Cardiac muscle cell (in vitro differentiated cells and primary cell): ENCODE results near the gene MTHFD2. TPM values are rescaled to one million over a fixed set of nuclear protein-coding genes. Genes with fewer than 3 reads are reported as not detected.
"Not testable (repeated sequence)": the region's sequence is repeated elsewhere in the genome, so short reads cannot be mapped to it uniquely, and the experiment has no call there.

Experiments used
- DNase-seq, 2 donors: peaks; one replicate each; pipeline versions ENCODE4 v3.0.0 to v3.0.0-alpha.2; 2010 to 2017; ENCODE audit warnings: low read depth in 1 of 2, low spot score in 1 of 2
- H3K27ac ChIP-seq: fragments of 200-600 bp; sonication (generic); 2 replicates; pipeline ENCODE4 v1.5.1; 2016
- H3K27me3 ChIP-seq: fragments of 200-600 bp; sonication (generic); 2 replicates; pipeline ENCODE4 v1.6.0; 2016; ENCODE audit warnings: control low read depth
- H3K36me3 ChIP-seq: fragments of 200-600 bp; sonication (generic); 2 replicates; pipeline ENCODE4 v1.5.1; 2016; ENCODE audit warnings: control low read depth
- H3K4me1 ChIP-seq: fragments of 200-600 bp; sonication (generic); 2 replicates; pipeline ENCODE4 v1.8.1; 2017; ENCODE audit warnings: low read depth, mild to moderate bottlenecking, mixed run types
- H3K4me3 ChIP-seq: fragments of 200-600 bp; sonication (generic); 2 replicates; pipeline ENCODE4 v1.5.1; 2016; ENCODE audit warnings: mild to moderate bottlenecking
- H3K9me3 ChIP-seq: fragments of 200-600 bp; sonication (generic); 2 replicates; pipeline ENCODE4 v1.5.1; 2017; ENCODE audit warnings: low read depth, mild to moderate bottlenecking, control low read depth
- polyA plus RNA-seq: library from polyadenylated mRNA; unstranded; fragments of >200 nt; fragmentation: Nextera tagmentation; extraction: Ambion mirVana; gene quantifications from 2 replicates; pipeline ENCODE4 v1.2.1, GENCODE V29; 2016
- total RNA-seq: library from RNA; depleted of rRNA; stranded (reverse); fragments of >200 nt; gene quantifications from 2 replicates; pipeline ENCODE4 v1.2.3, GENCODE V29; 2016
- TF ChIP-seq, protein P1 (sequence below): IDR thresholded peaks from 2 replicates; pipeline ENCODE4 v1.5.1; 2012; ENCODE audit warnings: low read depth, mild to moderate bottlenecking, low read length

The MTHFD2 gene
- total and polyA plus RNA-seq, 2 experiments from 2014 or later = 15.6 to 21.1 TPM

- H3K27me3 ChIP-seq = no peaks in the 10 kb centered on the region
- peaks cover 21% of the 10 kb centered on the region for H3K4me1 ChIP-seq
- H3K4me3 ChIP-seq = no peak overlapping the region
- H3K27ac ChIP-seq = no peak overlapping the region
- no peaks in the 10 kb centered on the region for H3K36me3 ChIP-seq
- TF ChIP-seq, protein P1, sequence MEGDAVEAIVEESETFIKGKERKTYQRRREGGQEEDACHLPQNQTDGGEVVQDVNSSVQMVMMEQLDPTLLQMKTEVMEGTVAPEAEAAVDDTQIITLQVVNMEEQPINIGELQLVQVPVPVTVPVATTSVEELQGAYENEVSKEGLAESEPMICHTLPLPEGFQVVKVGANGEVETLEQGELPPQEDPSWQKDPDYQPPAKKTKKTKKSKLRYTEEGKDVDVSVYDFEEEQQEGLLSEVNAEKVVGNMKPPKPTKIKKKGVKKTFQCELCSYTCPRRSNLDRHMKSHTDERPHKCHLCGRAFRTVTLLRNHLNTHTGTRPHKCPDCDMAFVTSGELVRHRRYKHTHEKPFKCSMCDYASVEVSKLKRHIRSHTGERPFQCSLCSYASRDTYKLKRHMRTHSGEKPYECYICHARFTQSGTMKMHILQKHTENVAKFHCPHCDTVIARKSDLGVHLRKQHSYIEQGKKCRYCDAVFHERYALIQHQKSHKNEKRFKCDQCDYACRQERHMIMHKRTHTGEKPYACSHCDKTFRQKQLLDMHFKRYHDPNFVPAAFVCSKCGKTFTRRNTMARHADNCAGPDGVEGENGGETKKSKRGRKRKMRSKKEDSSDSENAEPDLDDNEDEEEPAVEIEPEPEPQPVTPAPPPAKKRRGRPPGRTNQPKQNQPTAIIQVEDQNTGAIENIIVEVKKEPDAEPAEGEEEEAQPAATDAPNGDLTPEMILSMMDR = no peak
- H3K9me3 ChIP-seq = no peaks in the 10 kb centered on the region
- DNase-seq = no peak
Measured at GRCh38 chr2:74223941-74224770, 25.7 kb downstream of the MTHFD2 start.

GRCh38 chr2:74225698-74226459 lies 27.5 kb downstream of the MTHFD2 start:
- Histone ChIP-seq H3K4me1 (peaks cover 21% of the 10 kb centered on the region), H3K36me3 (no peaks in the 10 kb centered on the region), H3K9me3 (no peaks in the 10 kb centered on the region), H3K27me3 (no peaks in the 10 kb centered on the region), H3K4me3 (no peak overlapping the region), H3K27ac (peak overlapping the region; percentile 92)
- DNase-seq = peak in 1 of 2 donors; percentile 53
- TF ChIP-seq, protein P1 = no peak

GRCh38 chr2:74226648-74227213 lies 28.3 kb downstream of the MTHFD2 start:
- Histone ChIP-seq H3K36me3 (no peaks in the 10 kb centered on the region), H3K27me3 (no peaks in the 10 kb centered on the region), H3K27ac (peak overlapping the region; percentile 92), H3K4me1 (peaks cover 21% of the 10 kb centered on the region), H3K9me3 (no peaks in the 10 kb centered on the region), H3K4me3 (no peak overlapping the region)
- peak in 1 of 2 donors; percentile 56 for DNase-seq
- TF ChIP-seq, protein P1 = no peak

GRCh38 chr2:74227646-74228045 lies 29.2 kb downstream of the MTHFD2 start:
- no peaks in the 10 kb centered on the region for H3K36me3 ChIP-seq
- no peaks in the 10 kb centered on the region for H3K9me3 ChIP-seq
- TF ChIP-seq, protein P1 = no peak
- no peak for DNase-seq
- no peak overlapping the region for H3K4me3 ChIP-seq
- H3K4me1 ChIP-seq = peaks cover 21% of the 10 kb centered on the region
- H3K27me3 ChIP-seq = no peaks in the 10 kb centered on the region
- peak overlapping the region; percentile 92 for H3K27ac ChIP-seq

DNA sequence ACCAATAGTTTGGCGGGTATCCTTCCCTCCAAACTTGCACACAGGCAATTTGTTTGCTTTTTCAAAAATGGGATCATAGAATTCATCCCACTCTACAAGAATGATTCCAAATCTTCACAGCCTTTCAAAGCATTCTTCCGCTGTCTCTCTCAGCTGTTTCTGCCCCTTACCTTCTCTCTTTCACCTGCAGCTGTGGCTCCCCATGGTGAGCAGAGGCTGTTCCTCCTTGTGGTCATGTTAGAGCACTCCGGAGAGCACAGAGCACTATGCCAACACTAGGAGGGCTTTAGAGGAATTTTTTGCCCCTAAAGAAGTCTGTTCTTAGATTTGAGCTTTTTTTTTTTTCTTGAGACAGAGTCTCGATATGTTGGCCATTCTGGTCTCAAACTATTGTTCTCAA lies 30.4 kb downstream of the MTHFD2 start:
- Histone ChIP-seq H3K27me3 (no peaks in the 10 kb centered on the region), H3K4me1 (peaks cover 21% of the 10 kb centered on the region), H3K9me3 (no peaks in the 10 kb centered on the region), H3K4me3 (no peak overlapping the region), H3K36me3 (no peaks in the 10 kb centered on the region), H3K27ac (no peak overlapping the region)
- no peak for DNase-seq
- TF ChIP-seq, protein P1 = no peak

DNA sequence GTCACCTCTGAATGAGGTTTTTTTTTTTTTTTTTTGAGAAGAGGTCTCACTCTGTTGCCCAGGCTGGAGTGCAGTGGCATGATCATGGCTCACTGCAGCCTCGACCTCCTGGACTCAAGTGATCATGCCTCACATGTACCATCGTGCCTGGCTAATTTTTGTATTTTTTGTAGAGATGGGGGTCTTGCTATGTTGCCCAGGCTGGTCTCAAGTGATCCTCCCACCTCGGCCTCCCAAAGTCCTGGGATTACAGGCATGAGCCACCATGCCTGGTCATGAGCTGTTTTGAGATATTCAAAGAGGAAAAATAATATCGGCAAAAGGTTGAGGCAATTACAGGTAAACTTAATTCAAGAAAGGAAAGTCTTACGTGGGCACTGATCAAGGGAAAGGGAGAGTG lies 31.4 kb downstream of the MTHFD2 start:
- H3K9me3 ChIP-seq, H3K27me3 ChIP-seq, H3K4me3 ChIP-seq, H3K27ac ChIP-seq, H3K36me3 ChIP-seq, DNase-seq: not testable (repeated sequence)
- H3K4me1 ChIP-seq = peaks cover 21% of the 10 kb centered on the region
